Measurements from ENCODE around the gene NREP.

NREP gene

GRCh38 chr5:111757355-111758283 lies 625 bp upstream of the NREP start:
- TF ChIP-seq SIN3A (IDR thresholded peaks at IDR 0.05; ENCODE audit: borderline replicate concordance, insufficient read depth, low read length) (0 out of 2 replicates have a peak, but pooled peaks have one; percentile 54), TAF1 (IDR thresholded peaks at IDR 0.05; ENCODE audit: borderline replicate concordance, insufficient read depth, low read length) (no peak), POLR2AphosphoS5 (IDR thresholded peaks at IDR 0.05; ENCODE audit: low read depth, low read length) (peak; percentile 65; the same call in 1 of the 2 replicates)

GRCh38 chr5:111755942-111756381 lies 1.0 kb downstream of the NREP start:
- TF ChIP-seq SIN3A (IDR thresholded peaks at IDR 0.05; ENCODE audit: borderline replicate concordance, insufficient read depth, low read length) (no peak), TAF1 (IDR thresholded peaks at IDR 0.05; ENCODE audit: borderline replicate concordance, insufficient read depth, low read length) (no peak), FOXP2 (optimal IDR thresholded peaks at IDR 0.05; ENCODE audit: borderline replicate concordance, extremely low read depth, extremely low read length, insufficient read depth) (no peak), POLR2AphosphoS5 (IDR thresholded peaks at IDR 0.05; ENCODE audit: low read depth, low read length) (no peak), REST (IDR thresholded peaks at IDR 0.05; ENCODE audit: insufficient read depth in 1 of 2, low read depth in 2 of 2, low read length in 2 of 2) (no peak)

GRCh38 chr5:111755345-111755941 lies 1.6 kb downstream of the NREP start:
- TF ChIP-seq POLR2AphosphoS5 (IDR thresholded peaks at IDR 0.05; ENCODE audit: low read depth, low read length) (no peak), REST (IDR thresholded peaks at IDR 0.05; ENCODE audit: insufficient read depth in 1 of 2, low read depth in 2 of 2, low read length in 2 of 2) (no peak), SIN3A (IDR thresholded peaks at IDR 0.05; ENCODE audit: borderline replicate concordance, insufficient read depth, low read length) (no peak), FOXP2 (optimal IDR thresholded peaks at IDR 0.05; ENCODE audit: borderline replicate concordance, extremely low read depth, extremely low read length, insufficient read depth) (no peak), TAF1 (IDR thresholded peaks at IDR 0.05; ENCODE audit: borderline replicate concordance, insufficient read depth, low read length) (no peak)

GRCh38 chr5:111753884-111754589 lies 3.0 kb downstream of the NREP start:
- TF ChIP-seq SIN3A (IDR thresholded peaks at IDR 0.05; ENCODE audit: borderline replicate concordance, insufficient read depth, low read length) (no peak), TAF1 (IDR thresholded peaks at IDR 0.05; ENCODE audit: borderline replicate concordance, insufficient read depth, low read length) (no peak), POLR2AphosphoS5 (IDR thresholded peaks at IDR 0.05; ENCODE audit: low read depth, low read length) (no peak), REST (IDR thresholded peaks at IDR 0.05; ENCODE audit: insufficient read depth in 1 of 2, low read depth in 2 of 2, low read length in 2 of 2) (no peak), FOXP2 (optimal IDR thresholded peaks at IDR 0.05; ENCODE audit: borderline replicate concordance, extremely low read depth, extremely low read length, insufficient read depth) (no peak)

- no peak for TF ChIP-seq FOXP2 (optimal IDR thresholded peaks at IDR 0.05; ENCODE audit: borderline replicate concordance, extremely low read depth, extremely low read length, insufficient read depth)
- no peak for TF ChIP-seq POLR2AphosphoS5 (IDR thresholded peaks at IDR 0.05; ENCODE audit: low read depth, low read length)
- no peak for TF ChIP-seq REST (IDR thresholded peaks at IDR 0.05; ENCODE audit: insufficient read depth in 1 of 2, low read depth in 2 of 2, low read length in 2 of 2)
- no peak for TF ChIP-seq TAF1 (IDR thresholded peaks at IDR 0.05; ENCODE audit: borderline replicate concordance, insufficient read depth, low read length)
- TF ChIP-seq SIN3A (IDR thresholded peaks at IDR 0.05; ENCODE audit: borderline replicate concordance, insufficient read depth, low read length) = no peak
Measured at GRCh38 chr5:111752426-111752965, 4.5 kb downstream of the NREP start.

Data from PFSK-1 (cell line).